A673 (cell line): ENCODE data around the gene TAS2R16.

ENCODE experiments used
- CTCF ChIP-seq: fragments of 300-800, 200-600 bp; sonication (generic); conservative IDR thresholded peaks from 2 replicates; pipeline ENCODE4 v1.5.1; 2017; ENCODE audit warnings: low read depth, mild to moderate bottlenecking, antibody characterized with exemption, low read length, moderate library complexity, mixed read lengths
- EZH2 ChIP-seq: fragments of 200-600 bp; sonication (generic); IDR thresholded peaks from 2 replicates; pipeline ENCODE4 v1.6.1; 2017; ENCODE audit warnings: borderline replicate concordance, low read depth, mild to moderate bottlenecking, mixed read lengths, antibody characterized with exemption, low read length; ENCODE audit not compliant: poor library complexity, severe bottlenecking

- no peak for TF ChIP-seq CTCF
- TF ChIP-seq EZH2 = no peak
Measured at GRCh38 chr7:122951006-122951405, 44.5 kb downstream of the TAS2R16 start.
